NCI-H1417 (cell line): ENCODE measurements around the gene KRTAP12-3.

Experiments
- DNase-seq, 3 experiments: peaks; one replicate each; lab custom pipeline; 2025; lab: John Stamatoyannopoulos, UW

Gene KRTAP12-3

DNA sequence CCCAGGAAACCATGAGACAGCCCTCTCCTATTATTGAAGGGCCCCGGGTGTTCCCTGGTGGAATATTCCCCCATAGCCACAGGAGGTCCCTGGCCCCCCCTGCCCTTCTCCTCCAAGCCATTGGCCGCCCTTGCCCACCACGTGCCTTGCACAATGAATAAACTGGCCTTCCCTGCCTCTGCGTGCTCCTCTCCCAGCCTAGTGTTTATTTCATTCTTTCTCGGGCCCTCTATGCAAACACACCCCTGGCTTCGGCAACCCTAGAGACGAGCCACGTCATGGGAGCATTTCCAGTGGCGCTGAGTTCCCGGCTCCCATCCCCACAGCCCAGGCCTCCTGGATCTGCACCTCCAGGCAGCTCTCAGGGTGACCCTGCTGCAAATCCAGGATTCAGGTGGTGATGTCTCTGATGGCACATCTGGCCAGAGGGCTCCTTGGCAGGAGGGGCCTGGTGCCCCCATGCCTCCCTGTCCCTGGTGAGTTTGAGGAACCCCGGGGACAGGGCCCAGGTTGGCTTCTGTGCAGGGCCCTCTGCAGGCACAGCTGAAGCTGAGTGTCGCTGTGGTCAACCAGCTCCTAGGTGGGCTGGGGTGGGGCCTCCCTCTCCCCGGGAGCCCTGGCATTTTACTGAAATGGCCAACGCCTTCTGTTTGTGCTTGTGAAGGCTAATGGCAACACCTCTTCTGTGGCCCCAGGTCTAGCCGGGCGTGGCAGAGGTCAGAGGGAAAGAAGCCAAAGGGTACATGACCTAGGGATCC lies 45.4 kb downstream of the KRTAP12-3 start:
- DNase-seq = peak in 2 of 3 experiments; percentile 92 to 97

DNA sequence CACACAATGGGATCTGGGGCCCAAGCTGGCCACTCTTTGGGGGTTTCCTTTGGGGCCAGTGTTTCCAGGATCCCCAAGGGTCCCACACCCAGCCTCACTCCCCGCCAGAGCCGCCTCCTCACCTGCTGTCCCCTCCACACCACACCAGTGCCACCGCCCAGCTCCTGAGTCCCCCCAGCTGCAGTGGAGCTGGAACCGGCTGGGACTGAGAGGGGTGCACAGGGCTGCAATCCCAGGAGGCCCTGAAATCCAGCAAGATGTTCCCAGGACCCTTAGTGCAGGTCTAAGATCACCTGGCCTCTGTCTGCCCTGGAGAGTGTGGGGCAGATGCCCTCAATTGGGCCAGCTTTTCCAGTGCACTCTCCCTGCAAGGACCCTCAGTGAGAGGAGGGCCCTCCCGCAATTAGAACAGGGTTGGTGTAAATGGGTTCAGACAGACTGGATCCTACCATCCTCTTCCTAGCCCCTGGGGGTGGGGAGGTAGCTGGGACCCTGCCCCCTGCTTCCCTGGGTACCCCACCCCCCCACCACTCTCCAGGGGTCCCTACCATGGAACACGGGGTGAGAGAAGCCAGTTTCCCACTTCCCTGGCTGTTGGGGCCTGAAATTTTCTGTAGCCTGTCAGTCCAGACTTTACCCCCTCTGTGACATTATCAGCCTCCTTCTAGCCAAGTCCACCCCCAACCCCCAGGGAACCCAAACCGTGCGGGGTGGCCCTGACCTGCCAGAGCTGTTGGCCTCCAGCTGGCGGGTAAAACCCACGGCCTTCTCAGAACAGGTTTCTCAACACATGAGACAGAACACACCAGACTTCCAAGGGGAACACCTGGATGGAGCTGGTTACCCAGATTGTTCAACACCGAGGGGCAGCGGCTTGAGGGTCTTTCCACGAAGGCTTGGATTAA lies 46.3 kb downstream of the KRTAP12-3 start:
- no peak for DNase-seq

DNA sequence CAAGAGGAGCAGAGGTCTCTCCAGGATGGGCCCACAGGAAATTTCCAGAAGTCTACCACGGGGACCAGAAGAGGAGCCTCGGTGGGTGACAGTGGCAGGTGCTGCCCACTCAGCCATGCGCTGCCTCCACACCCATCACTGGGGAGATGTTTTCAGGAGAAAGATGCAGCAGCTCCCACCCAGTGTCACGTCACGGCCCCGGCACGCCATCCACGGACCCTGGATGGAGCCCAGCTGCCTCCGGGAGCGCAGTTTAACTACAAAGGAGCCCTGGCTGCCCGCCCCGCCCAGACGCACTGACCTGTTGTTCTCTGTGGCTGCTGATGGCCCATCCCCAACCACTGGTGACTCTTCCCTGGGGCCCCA lies 46.9 kb downstream of the KRTAP12-3 start:
- DNase-seq = no peak

DNA sequence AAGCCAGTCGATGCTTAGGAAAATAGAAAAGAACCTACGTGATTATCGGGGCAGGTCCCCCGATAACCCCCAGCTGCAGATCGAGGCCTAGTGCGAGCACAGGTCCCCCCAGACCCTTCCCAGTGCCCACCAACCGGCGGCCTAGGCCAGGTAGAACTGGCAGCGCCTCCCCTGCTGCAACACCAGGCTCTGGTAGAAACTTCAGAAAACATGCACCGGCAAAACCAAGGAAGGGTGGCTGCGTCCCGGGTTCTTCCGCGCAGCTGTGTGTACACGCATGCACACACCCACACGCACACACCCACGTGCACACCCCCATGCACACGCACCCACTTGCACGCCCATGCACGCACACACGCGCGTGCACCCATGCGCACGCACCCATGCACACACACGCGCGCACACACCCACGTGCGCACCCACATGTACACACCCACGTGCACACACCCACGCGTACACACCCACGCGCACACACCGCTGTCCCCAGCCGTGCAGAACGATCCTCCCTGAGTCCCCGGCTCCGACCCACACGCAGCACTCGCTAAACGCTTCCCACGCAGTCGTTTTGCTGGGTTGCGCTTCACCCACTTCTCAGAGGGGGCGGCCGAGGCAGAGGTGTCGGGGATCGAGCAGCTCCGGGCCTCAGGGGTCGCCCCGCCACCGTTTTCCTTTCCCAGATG lies 48.4 kb downstream of the KRTAP12-3 start:
- DNase-seq = no peak

DNA sequence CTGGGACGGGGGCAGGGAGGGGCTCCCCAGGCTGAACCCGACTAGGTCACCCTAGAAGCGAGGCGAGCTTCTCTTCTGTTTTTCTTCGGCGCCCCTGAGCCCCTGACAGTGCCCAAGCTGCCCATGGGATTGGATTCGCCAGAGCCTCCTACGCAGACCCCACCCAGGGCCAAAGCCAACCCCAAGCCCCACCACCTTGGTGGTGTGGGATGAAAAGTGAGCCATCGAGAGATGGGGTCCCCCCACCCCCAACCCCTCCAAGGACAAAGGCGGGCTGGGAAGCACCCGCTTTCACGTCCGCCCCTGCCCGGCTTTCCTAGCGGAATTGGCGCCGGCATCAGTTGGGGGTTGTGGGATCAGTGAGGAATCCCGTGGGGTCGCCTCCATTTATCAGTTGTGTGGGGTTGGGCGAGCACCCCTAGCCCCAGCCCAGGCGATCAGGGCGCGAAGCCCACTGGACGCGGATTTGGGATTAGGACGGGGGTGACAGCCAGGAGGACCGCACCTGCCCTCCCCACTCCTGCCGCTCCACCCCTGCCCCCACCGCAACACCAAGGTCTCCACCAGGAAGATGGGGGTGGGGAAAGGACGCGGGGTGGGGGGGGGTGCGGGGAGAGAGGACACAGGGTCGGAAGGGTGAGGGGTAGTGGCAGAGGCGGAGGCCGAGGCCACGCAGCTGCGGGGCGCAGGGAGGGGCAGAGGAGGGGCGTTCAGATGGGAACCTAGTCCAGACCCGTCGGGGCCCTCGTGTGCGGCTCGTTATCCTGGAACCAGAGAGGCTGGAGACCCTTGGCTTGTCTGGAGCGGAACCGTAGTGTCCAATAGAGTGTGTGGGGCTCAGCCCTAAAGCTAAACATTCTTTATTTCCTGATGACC lies 49.2 kb downstream of the KRTAP12-3 start:
- no peak for DNase-seq
